Epidermal melanocyte (primary cell): ENCODE data around the gene CYP46A1.
"Not testable (repeated sequence)": the region's sequence is repeated elsewhere in the genome, so short reads cannot be mapped to it uniquely, and the experiment has no call there.

ENCODE experiments used
- DNase-seq: peaks from one replicate; pipeline ENCODE4 v3.0.0; 2011; ENCODE audit warnings: low spot score; ENCODE audit not compliant: insufficient read length

Gene CYP46A1

DNA sequence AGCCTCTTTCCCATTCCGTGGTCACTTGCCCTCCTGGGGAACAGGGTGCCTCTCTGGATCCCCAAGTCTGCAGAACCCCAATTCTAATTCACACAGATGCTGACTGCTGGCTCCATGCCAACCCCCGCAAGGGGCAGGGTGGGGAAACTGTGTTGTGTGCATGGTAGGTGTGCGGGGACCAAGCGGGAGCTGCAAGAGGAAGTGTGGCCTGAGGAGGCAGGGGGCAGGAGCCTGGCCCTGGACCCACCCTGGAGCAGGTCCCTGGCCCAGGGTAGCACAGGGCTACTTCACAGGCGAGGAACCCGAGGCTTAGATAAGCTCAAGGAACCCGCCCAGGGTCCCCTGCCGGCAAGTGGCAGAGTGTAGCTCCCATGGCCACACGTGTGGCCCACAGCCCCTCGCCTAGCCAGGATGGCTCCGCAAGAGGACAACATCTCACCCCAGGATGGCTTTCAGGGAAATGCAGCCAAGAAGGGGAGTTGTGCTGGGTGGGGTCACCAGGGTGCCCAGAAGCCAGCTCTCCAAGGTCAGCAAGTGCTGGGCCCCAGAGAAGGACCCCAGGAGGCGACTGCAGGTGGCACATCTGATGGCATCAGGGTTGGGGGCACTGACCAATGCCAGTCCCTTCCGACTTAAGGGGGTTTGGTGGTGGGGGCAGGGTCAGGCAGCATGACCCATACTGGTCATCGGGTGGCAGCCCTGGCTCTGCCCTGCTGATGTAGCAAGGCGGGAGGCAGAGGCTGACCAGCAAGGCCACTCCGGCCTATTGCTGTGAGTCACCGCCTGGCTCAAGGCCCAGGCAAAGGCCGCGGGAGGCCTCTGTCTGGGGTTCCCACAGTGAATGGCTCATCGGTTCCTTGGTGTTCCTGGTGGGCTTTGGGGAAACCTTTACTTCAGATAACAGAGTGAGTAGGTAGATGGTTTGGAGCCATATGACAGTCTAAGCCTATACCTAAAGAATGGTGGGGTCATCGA, 71.8 kb downstream of the CYP46A1 start:
- DNase-seq = peak; percentile 65

DNA sequence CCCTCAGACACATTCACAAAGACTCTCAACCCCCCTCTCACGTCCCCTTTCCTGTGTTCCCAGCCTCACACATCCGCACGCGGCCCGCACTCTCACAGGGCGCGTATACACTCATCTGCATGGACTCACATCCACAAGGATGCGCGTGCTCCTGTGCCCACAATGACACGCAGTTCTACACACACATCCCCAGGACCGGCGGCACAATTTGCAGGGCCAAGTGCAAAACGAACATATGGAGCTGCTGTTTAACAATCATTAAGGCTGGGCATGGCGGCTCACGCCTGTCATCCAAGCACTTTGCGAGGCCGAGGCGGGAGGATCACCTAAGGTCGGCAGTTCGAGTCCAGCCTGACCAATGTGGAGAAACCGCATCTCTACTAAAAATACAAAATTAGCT, 72.7 kb downstream of the CYP46A1 start:
- DNase-seq = no peak

DNA sequence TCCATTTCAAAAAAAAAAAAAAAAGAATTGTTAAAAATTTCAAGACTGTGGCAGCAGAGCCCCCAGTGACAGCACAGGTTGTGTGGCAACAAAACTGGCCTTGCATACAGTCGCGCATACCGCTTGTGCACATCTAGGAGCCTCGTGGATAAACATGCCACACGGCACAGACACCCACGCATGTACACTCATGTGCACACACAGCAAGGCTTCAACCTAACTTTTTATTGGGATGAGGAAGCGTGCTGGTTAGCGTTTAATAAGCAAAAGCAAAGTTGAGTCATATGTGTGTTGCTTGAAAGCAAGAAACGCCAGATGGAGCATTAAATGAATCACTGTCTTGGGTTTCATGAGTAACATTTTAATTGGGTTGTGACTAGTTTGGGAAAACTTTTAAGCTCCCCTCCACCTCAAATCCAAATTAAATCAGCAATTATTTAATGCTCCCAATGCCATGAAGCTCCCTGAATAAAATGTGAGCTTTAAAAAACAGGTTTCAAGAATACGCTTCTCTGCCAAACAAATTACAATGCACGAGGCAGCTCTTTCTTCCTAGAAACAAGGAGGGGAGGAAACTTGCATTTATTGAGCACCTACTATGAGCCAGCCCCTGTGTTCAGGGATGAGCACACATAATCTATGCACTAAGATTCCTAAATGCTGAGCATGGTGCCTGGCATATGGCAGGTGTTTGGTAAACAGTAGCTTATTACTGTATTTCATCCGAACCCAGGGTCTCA, 73.4 kb downstream of the CYP46A1 start:
- DNase-seq = no peak

DNA sequence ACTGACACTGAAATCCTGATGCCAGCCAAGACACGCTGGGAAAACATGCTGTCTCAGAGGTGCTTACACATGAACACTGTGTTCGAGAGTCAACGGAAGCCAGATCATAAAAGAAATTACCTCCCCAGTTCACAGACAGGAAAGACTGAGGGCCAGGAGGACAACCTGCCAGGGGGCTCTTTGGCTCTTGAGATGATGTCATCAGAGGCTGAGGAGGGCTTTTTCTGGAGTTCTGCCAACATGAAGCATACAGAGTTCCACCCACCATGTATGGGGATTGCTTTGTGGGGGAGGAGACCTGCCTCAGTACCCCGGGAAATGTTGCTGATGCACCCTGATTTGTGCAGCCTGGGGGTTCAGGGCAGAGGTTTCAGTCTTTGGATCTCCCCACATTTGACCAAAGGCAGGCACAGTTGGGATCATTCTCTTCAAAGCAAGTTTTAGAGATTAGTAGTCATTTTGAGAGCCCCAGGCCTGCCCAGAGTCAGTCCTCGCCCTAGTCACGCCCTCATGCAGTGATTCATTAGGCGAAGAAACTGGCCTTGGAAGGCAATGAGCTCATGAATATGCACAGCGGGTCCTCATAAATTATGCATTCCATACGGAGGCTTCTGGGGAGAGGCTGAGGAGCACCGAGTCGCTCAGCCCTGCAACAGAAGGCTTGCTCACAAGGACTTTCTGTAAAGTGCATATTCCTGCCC, 74.2 kb downstream of the CYP46A1 start:
- no peak for DNase-seq

DNA sequence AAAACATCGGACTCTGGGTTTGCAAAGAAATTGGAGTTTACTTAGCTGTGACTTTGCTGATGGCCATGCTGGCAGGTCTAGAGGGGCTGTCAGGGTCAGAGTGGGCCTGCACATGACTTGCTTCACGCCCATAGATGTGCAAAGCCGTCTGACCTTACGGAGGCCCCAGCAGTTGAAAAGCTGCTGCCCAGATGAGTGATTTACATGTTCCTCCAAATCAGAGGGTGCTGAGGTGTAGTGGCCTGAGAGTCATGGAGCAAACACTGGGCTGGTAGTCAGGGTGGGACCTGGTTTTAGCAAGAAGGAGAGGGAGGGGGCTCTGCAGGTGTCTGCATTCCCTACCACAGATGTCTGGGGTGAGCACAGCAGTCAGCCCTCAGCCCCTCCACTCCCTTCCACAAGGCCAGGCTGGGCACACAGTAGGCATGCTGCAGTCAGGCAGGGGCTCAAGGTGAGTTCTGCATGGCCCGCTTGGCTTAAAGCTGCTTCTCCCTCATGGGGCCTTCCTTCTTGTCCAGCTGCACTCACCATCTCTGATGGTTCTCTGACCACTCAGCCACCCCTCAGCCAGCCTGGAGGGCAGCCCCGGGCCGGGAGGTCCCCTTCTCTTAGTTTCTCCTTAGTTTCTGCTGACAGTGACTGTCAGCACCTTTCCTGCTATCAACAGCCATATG, 74.9 kb downstream of the CYP46A1 start:
- no peak for DNase-seq

DNA sequence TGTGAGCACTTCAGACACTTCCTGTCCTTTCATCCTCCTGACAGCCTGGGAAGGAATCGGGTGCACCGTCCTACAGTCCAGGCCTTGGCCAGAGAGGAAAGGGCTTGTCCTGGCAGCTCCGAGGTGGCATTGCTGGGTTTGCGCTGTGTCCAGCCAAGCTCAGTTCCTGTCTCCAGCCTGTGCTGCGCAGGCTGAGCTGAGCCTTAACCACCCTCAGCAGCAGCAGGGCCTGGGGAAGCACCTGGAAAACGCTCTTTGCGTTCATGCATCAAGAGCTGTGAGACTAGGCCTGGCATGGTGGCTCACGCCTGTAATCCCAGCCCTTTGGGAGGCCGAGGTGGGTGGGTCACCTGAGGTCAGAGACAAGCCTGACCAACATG, 75.4 kb downstream of the CYP46A1 start:
- no peak for DNase-seq

DNA sequence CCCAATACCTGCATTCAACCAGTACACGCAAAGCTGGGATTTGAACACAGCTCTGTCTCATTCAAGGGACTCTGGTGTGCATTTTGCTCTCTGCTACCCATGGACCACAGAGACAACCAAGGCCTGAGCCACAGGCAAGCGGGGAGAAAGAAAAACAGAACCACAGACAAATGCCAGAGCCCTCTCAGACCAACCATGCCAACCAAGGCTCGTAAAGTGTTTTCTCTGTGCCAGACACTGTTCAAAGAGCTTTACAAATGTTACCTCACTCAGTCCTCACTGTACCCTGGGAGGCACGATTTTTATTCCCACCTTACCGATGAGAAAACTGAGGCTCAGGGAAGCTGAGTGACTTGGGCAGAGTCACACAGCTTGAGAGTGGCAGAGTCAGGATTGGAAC, 76.7 kb downstream of the CYP46A1 start:
- no peak for DNase-seq

DNA sequence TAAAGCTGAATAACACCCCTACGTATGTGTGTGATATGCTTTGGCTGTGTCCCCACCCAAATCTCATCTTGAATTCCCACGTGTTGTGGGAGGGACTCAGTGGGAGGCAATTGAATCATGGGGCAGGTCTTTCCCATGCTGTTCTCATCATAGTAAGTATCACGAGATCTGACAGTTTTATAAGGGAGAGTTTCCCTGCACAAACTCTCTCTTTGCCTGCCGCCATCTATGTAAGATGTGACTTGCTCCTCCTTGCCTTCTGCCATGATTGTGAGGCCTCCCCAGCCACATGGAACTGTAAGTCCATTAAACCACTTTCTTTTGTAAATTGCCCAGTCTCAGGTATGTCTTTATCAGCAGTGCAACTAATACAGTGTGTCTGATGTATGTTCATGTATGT, 78.8 kb downstream of the CYP46A1 start:
- DNase-seq = not testable (repeated sequence)

DNA sequence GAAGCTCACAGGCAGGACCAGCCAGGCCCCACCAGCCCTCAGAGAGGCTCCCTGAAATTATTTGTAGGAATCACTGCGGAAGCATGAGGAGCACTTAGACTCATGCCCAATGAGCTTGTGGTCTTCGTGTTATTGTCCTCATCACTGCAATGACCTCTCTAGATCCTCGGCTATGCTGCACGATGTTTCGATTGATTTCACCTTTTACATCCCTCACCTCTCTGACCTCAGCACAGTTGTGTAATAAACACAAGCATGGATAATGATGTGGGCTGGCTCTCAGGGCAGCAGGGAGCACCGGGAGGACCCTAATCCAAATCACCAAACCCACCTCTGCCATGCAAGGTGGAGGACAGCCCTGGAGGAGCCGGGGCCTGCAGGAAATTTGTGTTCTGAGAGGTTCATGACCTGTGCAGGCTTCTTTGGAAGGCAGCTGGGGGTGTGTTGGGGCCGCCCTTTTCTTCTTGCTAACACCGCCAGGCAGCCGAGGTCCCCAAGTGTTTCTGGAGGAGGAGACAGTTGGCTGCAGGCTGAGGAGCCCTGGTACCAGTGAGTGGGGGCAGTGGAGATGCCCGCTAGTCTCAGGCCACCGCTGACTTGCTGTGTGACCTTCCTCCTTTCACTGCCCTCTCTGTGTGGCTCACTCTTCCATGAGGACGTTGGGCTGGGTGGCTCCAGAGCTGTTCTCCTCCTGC, 79.6 kb downstream of the CYP46A1 start:
- no peak for DNase-seq

DNA sequence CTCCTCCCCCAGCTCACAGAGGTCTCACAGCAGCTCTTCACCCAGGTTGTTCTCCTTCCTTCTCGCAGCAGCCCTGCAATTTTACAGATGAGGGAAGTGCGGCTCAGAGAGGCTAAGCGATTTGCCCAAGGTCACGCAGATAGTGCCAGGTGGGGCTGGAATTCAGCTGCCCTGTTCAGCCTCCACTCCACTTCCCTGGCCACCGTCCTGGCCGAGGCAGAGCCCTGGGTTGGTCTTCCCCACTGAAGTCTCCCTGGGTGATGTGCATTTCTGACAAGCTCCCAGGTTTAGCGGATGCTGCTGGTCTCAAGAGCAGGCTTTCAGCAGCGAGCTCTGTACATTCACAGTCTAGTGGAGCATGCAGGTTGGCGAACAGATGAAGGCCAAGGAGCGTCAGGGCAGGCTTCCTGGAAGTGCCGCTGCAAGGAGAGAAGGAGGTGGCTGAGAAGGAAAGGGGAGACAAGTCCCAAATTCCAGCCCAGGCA, 80.2 kb downstream of the CYP46A1 start:
- DNase-seq = no peak

DNA sequence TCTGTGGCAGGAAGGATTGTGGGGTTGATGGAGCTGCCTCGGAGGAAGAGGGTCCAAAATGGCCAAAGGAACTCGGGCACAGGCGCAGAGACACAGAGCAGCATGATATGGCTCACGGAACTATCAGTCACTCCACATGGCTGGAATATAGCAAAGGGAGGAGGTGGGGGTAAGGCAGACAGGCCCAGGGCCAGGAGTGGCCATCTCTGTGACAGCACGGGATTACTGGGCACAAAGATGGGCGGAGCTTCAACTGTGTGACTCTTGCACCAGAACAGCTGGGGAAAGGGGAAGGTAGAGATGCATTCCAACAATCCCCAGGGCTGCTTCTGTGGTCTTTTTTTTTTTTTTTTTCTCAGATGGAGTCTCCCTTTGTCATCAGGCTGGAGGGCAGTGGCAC, 84.3 kb downstream of the CYP46A1 start:
- DNase-seq = no peak

DNA sequence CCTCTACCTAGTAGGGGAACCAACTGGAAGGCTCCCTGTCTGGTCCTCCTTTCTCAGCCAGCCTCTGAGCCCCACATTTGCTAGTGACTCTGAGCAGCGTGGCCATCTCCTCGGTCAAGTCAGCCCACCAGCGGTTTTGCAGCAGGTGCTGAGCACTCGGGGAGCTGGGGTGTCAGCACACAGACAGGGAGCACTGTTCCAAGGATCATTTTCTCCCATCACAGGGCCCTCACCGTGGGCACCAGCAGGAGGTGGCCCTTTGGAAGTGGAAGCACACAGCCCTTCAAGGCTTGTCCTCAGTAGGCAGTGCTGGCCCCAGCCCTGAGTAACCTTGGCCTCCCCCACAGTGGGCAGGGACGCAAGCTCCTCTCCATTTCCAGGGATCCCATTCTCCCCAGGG, 85.0 kb downstream of the CYP46A1 start:
- DNase-seq = no peak

DNA sequence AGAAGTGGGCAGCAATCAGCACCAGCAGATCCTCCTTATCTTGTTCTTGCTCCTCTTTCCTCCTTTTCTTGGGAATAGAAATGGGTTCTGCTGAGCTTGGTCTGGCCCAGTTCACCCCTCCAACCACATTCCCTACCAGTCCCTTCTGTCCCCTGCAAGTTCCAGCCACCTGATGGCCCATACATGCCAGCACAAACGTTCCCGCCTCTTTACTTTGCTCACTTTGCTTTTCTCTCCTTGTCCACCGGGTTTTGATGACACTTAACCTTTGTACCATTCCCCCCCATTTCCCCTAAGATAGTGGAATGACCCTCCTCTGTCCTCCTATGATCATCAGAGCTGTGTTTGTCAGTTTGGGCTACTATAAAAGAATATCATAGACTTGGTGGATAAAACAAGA, 85.7 kb downstream of the CYP46A1 start:
- no peak for DNase-seq

DNA sequence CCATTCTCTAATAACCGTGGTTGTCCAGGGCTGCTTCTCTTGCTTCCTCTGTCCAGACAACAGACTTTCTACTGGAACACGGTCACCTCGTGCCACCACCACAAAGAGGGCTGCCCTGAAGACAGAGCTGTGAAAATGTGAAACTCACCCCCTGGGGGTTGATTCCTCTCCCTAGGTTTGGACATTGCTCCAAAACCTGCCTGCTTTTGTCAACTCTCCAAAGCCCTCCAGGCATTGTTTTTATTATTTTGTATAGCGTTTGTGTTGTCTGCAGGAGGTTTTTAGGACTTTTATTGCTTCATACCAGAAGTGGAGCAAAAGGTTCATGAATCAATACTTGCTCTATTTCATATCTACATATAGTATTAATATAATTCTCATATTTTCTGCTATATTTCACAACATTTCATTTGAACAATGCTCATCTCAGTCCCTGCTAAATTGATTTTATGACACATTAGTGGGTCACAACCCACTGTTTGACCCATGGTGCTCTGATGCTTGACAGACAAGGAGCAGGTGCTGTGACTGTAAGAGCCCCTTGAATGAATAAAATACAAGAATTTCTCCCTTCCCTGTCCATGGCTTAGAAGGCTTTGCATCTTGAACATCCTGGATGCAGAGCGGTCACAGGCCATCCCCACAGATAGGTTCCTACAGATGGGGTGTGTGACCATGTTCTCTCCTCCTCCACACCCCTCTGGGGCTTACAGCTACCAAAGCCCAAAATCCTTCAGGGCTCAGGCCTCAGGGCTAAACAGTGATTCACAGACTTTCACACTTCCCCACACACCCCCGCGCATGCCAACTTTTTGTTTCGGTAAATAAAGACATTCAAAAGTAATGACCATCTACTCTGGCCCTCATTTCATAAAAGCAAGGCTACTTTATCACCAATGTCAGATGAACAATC, 88.5 kb downstream of the CYP46A1 start:
- no peak for DNase-seq

DNA sequence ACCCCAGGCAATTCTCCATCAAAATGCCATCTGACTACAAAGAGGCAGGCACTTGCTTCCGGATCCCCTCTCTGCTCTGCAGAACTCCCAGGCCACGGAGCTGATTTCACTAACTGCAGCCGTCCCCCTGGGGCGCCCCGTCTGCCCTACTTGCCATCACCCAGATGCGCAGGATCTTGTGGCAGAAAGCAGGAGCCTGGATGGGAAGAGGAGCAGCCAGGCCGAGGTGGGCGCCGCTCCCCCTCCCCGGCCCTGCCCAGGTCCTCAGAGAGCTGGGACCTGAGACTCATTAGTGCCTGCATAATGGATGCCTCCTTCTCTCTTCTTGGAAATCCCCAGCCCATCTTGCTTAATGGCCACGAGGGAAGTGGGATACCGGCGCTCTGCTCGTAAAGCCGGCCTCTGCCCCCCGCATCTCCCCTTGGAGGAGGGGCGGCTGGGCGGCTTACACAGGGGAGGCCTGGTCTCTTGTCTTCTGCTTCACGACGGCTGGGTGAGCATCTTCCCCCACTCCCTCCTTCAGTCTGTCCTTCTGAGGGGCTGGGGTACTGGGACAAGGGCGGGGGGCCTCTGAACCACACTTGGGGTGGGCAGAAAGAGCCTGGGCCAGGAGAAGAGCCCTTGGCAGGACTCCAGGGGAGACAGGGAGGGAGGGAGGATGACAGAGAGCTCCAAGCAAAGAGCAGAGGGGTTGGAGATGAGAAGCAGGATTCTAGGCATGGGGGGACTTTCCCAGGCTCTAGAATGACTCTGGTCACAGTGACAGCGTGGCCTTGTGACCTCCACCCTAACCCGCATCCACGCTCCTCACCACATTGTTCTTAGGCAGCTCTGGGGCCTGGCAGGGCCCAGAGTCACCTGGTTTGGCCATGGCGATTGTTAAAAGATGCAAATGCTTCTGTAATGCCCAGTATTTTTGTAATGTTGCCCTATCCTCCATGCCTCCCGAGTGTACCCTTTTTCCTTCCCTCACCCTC, 89.7 kb downstream of the CYP46A1 start:
- no peak for DNase-seq

DNA sequence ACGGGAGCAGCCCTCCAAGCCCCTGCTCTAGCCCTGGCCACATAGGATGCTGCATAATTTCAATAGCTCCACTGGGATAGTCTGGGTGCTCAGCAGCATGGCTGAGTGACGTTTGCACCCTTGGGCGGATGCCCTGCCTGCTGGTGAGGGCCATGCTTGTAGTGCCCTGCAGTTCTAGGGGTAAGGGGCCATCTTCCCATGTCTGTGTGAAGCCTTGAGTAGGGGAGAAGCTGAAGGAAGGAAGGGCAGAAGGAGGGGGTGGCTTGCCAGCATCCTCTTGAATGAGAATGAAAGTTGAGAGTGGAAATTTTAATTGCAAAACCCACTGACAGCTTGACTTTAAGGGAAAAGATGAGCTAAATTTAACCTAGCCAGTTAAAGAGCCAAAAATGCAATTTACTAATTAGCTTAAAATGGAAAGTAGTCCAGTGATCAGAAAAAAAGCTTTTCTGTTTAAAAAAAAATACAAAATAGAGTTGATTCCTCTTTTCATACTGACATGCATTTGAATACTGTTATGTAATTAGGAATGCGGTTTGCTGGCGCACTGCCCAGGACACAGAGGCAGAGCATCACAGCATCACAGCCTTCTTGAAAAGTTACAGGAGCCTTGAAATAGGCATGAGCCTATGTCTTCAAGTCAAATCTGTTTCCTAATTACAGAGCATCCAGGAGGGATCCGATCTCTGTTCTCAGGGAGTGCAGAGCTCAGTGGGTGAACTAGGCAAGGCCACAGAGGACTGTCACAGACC, 90.6 kb downstream of the CYP46A1 start:
- DNase-seq = no peak

DNA sequence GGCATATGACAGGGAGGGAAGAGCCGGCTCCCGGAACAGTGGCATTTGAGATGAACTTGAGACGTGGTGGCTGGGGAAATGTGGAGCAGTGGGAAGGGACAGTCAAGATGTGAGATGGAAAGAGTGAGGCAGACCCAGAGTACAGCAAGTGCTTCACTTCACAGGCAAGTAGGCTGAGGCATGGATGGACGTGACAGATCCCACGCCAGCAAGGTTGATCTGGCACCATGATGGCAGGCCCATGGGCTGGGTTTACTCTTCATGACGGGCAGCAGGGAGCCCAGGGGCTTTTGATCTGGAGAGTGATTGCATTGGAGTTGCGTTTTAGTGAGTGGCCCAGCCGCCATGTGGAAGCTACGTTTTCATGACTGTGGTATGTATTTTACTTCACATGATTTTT, 91.3 kb downstream of the CYP46A1 start:
- DNase-seq = no peak
